Measurements from ENCODE around the gene LYZL1.

GRCh38 chr10:29353305-29353704, 64.4 kb downstream of the LYZL1 start:
- TF ChIP-seq, protein P1, sequence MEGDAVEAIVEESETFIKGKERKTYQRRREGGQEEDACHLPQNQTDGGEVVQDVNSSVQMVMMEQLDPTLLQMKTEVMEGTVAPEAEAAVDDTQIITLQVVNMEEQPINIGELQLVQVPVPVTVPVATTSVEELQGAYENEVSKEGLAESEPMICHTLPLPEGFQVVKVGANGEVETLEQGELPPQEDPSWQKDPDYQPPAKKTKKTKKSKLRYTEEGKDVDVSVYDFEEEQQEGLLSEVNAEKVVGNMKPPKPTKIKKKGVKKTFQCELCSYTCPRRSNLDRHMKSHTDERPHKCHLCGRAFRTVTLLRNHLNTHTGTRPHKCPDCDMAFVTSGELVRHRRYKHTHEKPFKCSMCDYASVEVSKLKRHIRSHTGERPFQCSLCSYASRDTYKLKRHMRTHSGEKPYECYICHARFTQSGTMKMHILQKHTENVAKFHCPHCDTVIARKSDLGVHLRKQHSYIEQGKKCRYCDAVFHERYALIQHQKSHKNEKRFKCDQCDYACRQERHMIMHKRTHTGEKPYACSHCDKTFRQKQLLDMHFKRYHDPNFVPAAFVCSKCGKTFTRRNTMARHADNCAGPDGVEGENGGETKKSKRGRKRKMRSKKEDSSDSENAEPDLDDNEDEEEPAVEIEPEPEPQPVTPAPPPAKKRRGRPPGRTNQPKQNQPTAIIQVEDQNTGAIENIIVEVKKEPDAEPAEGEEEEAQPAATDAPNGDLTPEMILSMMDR (IDR thresholded peaks at IDR 0.05) = no peak
- TF ChIP-seq POLR2A (IDR thresholded peaks at IDR 0.05) = no peak

Data from right lobe of liver (tissue), 4 donors.